Measurements from ENCODE around the gene FBXW7. TPM values are rescaled to one million over a fixed set of nuclear protein-coding genes. Genes with fewer than 3 reads are reported as not detected.

The FBXW7 gene
- total RNA-seq, 1 experiment from 2014 or later: 23.0 TPM

GRCh38 chr4:152380185-152380584 is 155.7 kb downstream of the FBXW7 start:
- Histone ChIP-seq H3K4me2 (ENCODE audit: low read length) (no peak overlapping the region), H3K9me3 (ENCODE audit: control insufficient read depth in 1 of 2, insufficient read depth in 1 of 2, low read depth in 1 of 2, low read length in 2 of 2) (no peaks in the 10 kb centered on the region), H3K27ac (ENCODE audit: low read depth, low read length) (no peak overlapping the region), H2AFZ (ENCODE audit: low read depth, low read length, poor library complexity, severe bottlenecking) (no peak overlapping the region), H3K27me3 (ENCODE audit: insufficient read depth, low read length) (no peaks in the 10 kb centered on the region), H3K9ac (ENCODE audit: low read length) (no peak overlapping the region), H3K36me3 (ENCODE audit: control insufficient read depth in 1 of 2, insufficient read depth in 2 of 2, low read length in 2 of 2) (no peaks in the 10 kb centered on the region), H3K9me2 (ENCODE audit: insufficient read depth) (no peaks in the 10 kb centered on the region), H3K4me1 (ENCODE audit: control insufficient read depth in 1 of 2, insufficient read depth in 2 of 2, low read length in 2 of 2) (no peaks in the 10 kb centered on the region), H3K4me3 (replicated peaks in 1 of 2; ENCODE audit: low read depth in 1 of 2, low read length in 2 of 2) (no peak overlapping the region), H4K20me1 (ENCODE audit: insufficient read depth) (0 out of 2 replicates have a peak, but pooled peaks cover under 1% of the 10 kb centered on the region), H3K79me2 (ENCODE audit: insufficient read depth, low read length) (peaks cover 29% of the 10 kb centered on the region)
- POLR2A ChIA-PET: no interaction called here
- RAD21 ChIA-PET (ENCODE audit: low non-redundant PET in 1 of 2, low total read pairs in 2 of 2, uncharacterized antibody in 2 of 2, unreplicated experiment in 2 of 2): no interaction called here
- no TSS peak for BruUV-seq (replicated peaks)
- no peak for ATAC-seq
- intact Hi-C loops (cut with micrococcal nuclease): no loop called here
- CTCF ChIA-PET: no interaction called here
- no peak for DNase-seq (ENCODE audit: low read depth, low spot score)
- TF ChIP-seq FOSL1 (IDR thresholded peaks at IDR 0.05; ENCODE audit: low read depth) (no peak), POLR2AphosphoS5 (IDR thresholded peaks at IDR 0.05; ENCODE audit: low read depth, low read length) (no peak), YY1 (IDR thresholded peaks at IDR 0.05; ENCODE audit: extremely low read depth, insufficient replicate concordance, low read depth, low read length) (no peak)

GRCh38 chr4:152374606-152375285 is 161.1 kb downstream of the FBXW7 start:
- TF ChIP-seq YY1 (IDR thresholded peaks at IDR 0.05; ENCODE audit: extremely low read depth, insufficient replicate concordance, low read depth, low read length): no peak
- TF ChIP-seq CEBPB (IDR thresholded peaks at IDR 0.05; ENCODE audit: low read depth): no peak
- Histone ChIP-seq H3K27ac (ENCODE audit: low read depth, low read length) (no peak overlapping the region), H3K27me3 (ENCODE audit: insufficient read depth, low read length) (no peaks in the 10 kb centered on the region), H2AFZ (ENCODE audit: low read depth, low read length, poor library complexity, severe bottlenecking) (no peak overlapping the region), H3K4me3 (replicated peaks in 1 of 2; ENCODE audit: low read depth in 1 of 2, low read length in 2 of 2) (no peak overlapping the region), H4K20me1 (ENCODE audit: insufficient read depth) (peaks cover 4% of the 10 kb centered on the region; the same call in 1 of the 2 replicates), H3K9ac (ENCODE audit: low read length) (no peak overlapping the region), H3K4me1 (ENCODE audit: control insufficient read depth in 1 of 2, insufficient read depth in 2 of 2, low read length in 2 of 2) (no peaks in the 10 kb centered on the region), H3K4me2 (ENCODE audit: low read length) (no peak overlapping the region), H3K79me2 (ENCODE audit: insufficient read depth, low read length) (peaks cover 15% of the 10 kb centered on the region; the same call in 1 of the 2 replicates), H3K9me2 (ENCODE audit: insufficient read depth) (no peaks in the 10 kb centered on the region), H3K36me3 (ENCODE audit: control insufficient read depth in 1 of 2, insufficient read depth in 2 of 2, low read length in 2 of 2) (no peaks in the 10 kb centered on the region), H3K9me3 (ENCODE audit: control insufficient read depth in 1 of 2, insufficient read depth in 1 of 2, low read depth in 1 of 2, low read length in 2 of 2) (no peaks in the 10 kb centered on the region)
- intact Hi-C loops (cut with micrococcal nuclease): loop anchor here (10.0 kb wide), 1 partner anchor 610 kb away; the partner anchor contains the start of gene GATB
- DNase-seq (ENCODE audit: low read depth, low spot score): no peak
- RAD21 ChIA-PET (ENCODE audit: low non-redundant PET in 1 of 2, low total read pairs in 2 of 2, uncharacterized antibody in 2 of 2, unreplicated experiment in 2 of 2): no interaction called here
- POLR2A ChIA-PET: no interaction called here
- CTCF ChIA-PET: interaction anchor here (1.4 kb wide), 1 partner anchor 12 kb away, joined by 3 read pairs; no protein-coding TSS in a partner anchor
- no peak for ATAC-seq
- no TSS peak for BruUV-seq (replicated peaks)

All from HCT116 (cell line).